GM18508 (cell line): ENCODE results near the gene MAD2L2.
"Not testable (repeated sequence)": the region's sequence is repeated elsewhere in the genome, so short reads cannot be mapped to it uniquely, and the experiment has no call there.

Experiments
- ATAC-seq: cut with Tn5 transposase; IDR thresholded peaks from one replicate; pipeline ENCODE4 v1.9.1; 2021; ENCODE audit warnings: moderate number of reproducible peaks; ENCODE audit not compliant: insufficient read depth, unreplicated experiment

MAD2L2 gene

DNA sequence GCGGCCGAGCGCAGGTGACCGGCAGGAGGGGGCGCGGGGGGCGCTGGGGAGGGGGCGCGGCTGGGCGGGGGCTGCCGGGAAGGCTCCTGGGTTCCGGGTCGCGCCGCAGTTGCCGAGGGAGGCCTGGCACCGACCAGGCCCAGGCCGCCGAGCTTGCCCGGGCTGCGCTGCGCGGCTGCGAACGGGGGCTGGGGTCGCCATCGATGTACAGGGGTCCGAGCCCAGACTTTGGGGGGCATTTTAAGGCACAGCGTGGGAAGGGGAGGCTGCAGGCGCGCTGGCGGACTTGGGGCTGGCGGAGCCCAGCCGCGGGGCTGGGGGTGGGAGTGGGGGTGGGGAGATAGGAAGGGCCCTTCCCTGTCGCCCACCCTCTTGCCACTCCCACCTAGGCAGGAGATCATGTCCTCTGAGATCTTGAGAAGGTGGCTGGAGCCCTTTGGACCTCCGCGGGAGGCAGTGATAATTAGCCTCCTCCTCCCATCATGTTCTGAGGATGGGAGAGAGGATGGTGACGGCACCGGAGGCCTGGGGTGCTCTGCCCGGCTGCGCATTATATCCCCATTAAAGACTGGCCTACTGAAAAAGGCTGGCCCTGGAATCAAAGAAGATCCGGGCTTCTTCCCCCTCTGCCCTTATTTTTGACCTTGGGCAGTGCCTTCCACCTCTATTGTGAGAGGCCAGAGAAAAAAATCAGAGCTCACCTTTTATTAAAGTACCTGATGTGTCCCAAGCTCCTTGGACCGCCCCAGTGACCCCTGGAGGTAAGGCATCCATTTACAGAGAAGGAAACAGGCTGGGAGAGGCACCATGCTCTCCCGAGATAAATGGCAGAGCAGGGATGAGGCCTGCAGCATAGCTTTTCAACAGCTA is 25.8 kb downstream of the MAD2L2 start:
- ATAC-seq: no peak

DNA sequence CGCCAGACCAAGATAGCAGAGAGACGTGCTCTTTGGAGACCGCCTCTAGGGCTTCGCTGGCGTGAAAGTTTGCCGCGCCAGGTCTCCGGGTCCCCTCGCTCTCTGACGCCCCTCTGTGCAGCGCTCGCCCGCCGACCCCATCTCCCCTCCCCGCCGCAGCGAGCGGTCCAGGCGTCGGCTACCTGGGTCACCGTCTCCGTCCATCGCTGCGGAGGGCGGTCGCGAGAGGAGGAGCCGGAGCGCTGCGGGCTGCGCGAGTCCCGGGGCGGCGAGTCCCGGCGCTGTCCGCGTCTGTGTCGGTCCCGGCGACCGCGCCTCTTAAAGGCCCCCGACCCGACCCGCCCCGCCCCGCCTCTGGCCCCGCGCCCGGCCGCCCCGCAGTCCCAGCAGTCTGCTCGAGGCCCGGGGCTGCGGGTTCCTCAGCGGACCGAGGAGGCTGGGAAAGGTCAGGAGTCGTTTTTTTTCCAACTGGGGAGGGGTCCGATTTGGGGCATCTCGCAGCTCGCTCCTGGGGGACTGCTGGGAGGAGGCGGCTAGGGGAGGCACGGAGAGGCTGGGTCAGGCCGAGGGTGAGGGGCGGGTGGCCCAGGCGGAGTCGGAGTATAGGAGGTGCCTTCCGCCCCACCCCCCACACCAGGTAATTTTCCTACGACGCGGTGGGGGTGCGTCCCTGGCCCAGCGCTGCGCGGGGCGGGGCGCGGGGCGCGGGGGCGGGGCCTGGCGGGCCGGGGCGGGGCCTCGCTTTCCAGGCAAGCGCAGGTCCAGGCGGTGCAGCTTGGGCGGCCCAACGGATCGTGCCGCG is 26.6 kb downstream of the MAD2L2 start, which contains the start of the genes FBXO2 and FBXO44:
FBXO2 (minus strand) TSS at position 293 of the 802 bp plus-strand sequence; CDS start at position 204, 89 bp downstream.
FBXO44 (plus strand) TSS at position 741 of the 802 bp plus-strand sequence. CDS start 959 bp downstream, outside the sequence.
- no peak for ATAC-seq

DNA sequence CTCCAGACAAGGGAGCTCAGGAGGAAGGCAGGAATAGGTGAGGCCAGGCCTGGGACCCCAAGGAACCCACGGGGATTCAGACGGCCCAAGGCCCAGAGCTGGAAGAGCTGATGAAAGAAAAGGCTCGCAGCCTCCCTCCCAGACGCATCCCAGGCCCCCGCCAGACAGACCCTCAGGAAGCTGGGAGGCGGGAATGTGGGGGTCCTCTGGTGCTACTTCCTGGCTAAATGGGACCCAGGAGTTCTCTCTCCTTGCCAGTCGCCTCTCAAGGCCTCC is 27.1 kb downstream of the MAD2L2 start:
- no peak for ATAC-seq

DNA sequence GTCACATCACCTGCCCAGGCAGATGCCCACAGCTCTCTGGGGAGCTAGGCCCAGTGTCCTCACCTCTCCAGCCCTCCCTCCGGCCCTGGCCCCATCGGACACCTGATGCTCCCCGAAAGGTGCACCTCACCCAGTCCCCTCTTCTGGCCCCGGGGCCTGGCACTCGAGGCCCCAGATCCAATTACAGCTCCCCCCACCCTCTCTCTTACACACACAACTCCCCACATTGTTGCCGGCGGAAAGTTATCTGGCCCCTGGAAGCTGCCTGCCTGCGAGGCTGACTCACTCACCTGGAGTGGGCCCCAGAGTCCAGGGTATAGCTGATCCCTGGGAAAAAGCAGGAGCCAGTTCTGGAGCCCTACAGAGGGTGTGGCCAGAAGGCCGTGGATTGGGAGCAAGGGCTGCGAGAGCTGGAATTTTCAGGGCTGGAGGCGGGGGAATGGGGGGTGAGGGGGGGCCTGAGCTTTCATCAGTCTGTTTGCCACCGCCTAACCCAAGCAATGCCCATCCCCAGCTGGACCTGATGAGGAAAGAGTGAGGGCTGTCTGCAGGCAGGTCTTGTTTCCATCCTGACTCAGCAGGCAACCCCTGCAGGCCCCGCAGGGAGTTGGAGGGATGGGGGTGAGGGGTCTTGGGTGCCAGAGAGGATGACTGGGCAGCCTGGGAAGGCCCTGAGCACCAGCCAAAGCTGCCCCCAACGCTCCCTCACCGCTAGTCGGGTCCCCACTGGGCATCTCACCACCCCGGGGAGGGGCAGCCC is 27.7 kb downstream of the MAD2L2 start:
- ATAC-seq: no peak

DNA sequence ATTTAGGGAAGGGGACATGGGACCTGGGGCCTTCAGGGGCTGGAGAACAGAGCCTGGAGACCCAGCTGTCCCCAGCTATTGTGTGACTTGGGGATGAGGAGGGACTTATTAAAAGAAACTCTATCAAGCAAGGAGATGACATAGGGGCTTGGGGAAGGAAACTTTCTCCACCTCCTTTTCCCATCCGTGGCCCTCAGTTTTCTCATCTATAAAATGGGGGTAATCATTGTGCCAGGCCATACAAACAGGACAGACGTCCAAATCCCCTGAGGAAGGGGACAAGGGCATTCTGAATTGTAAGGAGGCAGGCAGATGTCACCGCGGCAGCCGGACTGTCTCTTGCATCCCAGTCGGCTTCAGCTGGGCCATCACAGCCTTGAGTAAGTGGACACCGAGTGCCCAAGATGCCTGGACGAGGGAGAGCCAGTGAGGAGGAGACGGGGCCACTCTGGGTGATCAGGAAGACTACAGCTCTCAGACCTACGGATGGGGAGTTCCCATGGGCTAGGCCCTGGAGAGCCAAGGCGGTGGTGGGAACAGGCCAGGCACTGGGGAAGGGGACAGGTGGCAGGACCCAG is 28.7 kb downstream of the MAD2L2 start:
- no peak for ATAC-seq

DNA sequence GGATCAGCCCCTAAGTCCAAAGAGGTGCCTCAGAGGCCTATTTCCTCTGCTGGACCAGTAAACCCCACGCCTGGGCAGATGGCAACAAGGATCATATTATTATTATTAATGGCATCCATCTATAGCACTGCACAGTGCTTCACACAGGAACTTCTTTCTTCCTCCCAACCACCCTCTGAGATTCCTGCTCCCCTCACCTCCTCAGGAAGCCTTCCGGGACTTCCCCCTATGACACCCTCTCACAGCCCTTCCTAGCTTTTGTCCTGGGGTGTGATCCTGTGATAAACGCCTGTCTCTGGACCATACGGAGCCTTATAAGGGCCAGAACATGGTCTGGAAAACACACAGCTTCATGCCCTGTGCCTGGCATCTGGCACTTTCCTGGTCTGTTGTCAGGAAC is 29.9 kb downstream of the MAD2L2 start:
- ATAC-seq: no peak

DNA sequence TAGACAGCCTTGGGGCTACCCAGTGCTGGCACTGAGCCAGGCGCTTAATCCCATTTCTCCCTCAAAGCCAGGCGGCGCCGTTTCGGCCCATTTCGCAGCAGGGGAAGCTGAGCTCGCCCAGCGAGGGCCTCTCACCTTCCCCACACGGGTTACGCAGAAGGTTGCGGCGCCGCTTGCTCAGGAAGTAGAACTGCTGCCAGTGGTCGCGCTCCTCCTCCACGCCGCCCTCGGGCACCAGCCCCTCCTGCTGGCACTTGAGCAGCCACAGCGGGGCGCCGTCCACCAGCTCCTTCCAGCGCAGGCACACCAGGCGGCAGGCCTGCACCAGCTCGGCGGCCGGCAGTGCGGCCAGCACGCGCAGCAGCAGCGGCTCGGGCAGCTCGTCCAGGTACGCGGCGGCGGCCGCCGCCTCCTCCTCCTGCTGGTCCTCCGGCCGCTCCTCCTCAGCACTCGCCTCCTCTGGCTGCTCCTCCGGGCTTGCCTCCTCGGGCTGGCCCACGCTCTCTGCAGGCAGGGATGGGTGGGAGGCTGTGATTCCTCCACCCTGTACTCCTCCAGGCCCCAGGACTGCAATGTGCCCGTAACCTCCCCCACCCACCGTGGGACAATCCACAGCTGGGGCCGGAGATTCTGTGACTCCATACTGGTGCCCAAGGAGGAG is 30.5 kb downstream of the MAD2L2 start:
- no peak for ATAC-seq

DNA sequence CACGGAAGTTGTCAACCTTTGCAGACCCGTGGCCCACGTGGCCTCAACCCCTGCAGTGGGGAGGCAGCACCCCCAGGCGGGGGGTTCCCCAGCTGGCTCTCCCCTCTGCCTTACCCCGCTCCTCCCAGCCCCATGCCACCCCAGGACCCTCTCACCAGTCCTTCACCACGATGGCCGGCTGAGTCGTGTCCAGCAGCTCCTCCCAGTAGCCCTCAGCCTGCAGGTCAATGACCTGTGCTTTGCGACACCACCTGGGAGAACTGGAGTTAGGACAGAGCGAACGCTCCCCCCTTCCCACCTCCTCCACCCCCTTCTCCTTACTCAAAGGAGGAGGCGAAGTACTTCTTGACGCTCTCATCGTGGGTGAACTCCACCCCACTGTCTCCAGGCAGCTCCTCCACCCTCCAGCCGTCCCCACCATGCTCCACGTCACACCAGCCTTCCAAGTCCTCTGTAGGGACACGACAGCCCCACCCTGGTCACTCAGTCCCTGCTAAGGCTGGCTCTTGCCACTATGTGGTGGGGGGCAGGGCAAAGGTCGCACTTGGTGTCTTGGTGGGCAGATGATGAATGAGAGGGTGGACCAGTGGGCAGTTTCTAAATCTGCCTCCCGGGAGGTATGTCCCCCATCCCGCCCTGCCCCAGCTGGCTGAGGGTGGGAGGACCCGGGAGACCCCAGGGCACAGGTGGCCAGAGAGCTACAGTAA is 31.2 kb downstream of the MAD2L2 start:
- no peak for ATAC-seq

DNA sequence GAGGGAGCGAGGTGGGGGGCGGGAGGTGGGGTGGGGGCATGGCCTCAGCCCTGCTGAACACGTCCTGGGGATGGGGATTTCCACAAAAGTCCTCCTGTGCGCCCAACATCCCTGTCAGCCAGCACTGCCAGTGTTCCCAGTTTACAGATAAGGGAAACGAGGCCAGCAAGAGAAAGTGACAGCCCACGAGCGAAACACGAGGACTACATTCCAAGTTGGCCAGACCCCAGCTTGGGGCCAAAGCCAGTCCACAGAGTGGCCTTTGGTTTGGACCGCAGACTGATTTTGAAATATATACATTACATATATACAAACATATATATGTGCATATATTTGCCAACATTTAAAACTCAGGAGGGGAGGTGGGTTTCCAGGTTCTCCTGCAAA is 31.7 kb downstream of the MAD2L2 start:
- no peak for ATAC-seq

DNA sequence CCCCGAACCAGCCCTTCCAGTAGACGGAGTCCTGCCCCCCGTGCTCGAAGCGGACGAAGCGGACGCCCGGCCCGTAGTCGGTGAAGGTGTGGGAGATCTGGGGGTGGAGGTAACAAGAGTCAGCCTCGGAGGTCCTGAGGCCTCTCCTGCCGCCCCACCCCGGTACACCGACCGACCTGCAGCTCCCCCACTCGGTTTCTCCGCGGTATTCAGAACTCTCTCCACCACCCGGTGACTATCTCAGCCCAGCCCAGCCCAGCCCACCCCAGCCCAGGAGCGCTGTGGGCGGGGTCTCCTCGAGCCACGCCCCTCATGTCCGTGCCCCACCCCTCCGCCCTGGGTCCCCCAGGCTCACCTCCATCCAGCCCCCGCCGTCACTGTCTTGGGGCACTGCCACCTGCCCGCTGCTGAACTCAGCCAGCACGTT is 32.2 kb downstream of the MAD2L2 start:
- ATAC-seq: no peak

DNA sequence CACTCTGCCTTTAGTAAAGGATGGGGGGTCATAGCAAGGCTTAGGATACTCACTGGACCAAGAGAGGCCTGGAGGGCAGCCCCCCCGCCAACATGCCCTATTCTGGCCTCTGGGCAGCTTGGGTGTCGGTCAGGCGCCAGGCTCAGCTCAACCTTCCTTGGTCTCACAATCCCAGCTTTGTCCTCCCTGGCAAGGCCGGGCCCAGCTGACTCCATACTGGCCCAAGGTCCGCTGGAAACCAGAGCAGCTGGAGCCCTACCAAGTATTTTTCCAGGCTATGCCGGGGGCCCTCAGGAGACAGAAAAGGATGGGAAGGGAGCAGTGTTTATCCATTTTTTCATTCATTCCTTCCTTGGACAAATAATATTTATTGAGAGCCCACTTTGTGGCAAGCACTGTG is 32.9 kb downstream of the MAD2L2 start:
- ATAC-seq: no peak

DNA sequence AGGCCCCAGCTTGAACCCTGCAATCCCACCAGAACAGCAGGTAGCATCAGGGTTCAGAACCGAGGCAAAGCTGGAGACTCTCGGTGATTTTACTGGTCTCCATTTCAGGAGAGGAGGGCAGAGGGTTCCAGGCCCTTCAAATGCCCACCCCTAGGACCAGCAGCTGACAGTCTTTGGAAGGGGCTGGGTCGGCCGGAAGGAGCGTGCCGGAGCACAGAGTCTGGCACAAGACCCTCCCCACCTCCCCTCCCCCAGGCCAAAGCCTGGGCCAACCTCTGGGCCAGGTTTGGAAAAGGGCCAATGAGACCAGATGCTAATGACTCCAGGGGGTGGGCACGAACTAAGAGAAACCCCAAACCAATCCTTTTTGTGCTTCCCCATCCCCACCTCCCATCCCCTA is 33.6 kb downstream of the MAD2L2 start:
- ATAC-seq: no peak

DNA sequence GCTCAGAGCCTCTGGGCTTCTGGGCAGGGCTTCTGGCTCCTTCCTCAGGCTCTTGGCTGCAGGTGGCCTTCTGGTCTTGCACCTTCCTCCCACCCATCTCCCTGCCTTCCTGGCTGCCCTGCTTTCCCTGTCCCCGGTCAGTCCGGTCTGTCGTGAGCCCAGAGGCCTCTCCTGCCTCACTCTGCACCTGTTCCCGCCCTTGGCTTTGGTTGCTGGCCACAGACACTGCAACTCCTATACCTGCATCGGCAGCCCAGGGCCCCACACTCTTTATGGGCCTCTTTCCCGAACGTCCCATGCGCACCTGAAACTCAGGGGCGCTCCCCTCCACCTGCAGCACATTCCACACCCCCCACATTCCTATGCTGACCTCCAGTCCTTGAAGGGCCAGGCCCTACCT is 34.6 kb downstream of the MAD2L2 start:
- ATAC-seq: no peak

DNA sequence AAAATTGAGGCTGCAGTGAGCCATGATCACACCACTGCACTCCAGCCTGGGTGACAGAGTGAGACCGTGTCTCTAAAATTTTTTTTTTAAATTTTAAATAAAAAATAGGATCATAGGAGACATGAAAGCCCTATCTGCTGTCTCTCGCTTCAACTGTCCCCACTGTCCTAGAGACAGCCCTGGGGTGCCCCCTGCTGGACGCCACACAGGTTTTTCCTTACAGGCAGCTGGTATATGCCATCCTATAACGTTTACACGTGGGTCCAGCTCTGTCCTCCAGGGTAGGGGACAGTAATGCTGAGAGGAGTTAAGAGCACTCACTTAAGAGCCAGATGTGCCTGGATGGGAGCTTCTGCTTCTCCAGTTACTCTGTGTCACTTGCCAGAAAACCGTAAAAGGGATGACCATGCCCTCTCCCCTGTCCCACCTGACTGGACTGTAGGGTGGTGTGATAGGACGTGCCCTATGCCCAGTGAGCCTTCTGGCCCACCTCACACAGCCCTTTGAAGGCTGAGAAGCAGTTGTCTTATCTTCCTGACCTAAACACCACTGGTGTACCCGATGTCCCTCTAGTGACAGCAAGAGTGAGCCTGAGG is 35.2 kb downstream of the MAD2L2 start:
- no peak for ATAC-seq

DNA sequence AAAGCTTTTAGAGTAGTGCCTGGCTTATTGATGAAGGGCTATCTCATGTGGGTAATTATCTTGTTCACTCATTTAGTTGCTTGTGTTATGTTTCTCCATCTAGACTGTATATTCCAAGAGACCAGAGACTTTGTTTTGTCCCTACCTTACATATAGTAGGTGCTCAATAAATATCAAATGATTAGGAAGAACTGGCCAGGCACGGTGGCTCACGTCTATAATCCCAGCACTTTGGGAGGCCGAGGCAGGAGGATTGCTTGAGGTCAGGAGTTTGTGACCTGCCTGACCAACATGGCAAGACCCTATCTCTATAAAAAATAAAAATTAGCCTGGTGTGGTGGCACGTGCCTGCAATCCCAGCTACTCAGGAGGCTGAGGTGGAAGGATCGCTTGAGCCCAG is 35.7 kb downstream of the MAD2L2 start:
- no peak for ATAC-seq

DNA sequence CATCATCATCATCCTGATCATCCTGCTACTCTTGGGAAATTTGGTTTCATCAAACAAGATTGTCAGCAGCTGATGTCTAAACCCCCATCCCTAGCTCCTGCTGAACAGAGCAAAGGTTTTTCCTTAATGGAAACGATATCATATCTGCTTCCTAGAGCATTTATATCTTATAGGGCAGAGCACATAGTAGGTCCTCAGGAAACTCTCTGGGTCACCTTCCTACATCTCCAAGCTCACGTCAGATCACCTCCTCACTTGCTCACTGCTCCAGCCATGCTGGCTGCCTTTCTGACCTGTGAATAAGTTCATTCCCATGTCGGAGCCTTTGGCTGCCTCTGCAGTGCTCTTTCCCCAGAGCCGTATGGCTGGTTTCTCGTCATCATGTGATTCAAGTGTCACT is 37.2 kb downstream of the MAD2L2 start:
- ATAC-seq: no peak

DNA sequence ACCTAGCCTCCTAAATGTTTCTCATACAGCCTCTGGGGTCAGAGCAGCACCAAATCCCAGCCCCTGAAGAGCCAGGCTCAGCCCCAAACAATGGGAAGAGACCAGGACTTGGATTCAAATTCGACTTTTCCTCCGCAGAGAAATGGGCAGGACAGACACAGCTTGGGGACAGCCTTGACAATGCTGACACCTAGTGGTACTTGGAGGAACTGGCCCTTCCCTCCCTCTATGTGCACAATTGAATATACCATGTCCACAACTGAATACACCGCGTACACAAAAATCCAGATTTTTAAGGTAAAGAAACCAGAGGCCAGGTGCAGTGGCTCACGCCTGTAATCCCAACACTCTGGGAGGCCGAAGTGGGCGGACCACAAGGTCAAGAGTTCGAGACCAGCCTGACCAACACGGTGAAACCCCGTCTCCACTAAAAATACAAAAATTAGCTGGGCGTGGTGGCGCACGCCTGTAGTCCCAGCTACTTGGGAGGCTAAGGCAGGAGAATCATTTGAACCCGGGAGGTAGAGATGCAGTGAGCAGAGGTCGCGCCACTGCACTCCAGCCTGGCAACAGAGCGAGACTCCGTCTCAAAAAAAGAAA is 38.4 kb downstream of the MAD2L2 start:
- ATAC-seq: not testable (repeated sequence)

DNA sequence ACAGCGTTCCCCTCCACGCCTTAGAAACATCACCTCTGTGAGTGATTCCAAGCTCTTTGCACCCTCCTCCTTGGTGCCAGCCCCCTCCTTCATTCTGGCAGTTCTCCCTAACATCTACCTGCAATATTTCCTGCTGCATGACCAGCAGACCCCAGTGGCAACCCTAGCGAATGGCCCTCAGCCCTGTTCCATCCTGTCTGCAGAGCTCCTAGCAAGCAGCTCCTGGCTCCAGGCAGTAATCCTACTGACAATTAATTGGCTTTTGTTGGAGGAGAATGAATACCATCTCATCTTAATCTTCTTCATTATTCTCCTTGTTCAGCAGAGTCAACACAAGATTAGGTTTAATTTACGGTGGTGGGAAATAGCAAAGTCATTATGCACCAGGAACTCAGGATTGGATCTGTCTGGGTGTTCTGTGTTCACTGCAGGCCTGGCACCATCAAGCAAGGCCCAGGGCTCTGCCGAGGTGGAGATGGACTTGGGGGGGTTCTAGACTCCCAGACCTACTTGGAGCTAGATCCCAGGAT is 39.1 kb downstream of the MAD2L2 start:
- ATAC-seq: no peak
